IPS DF 4.7 (cell line): Measurements from ENCODE around the gene AAMP.

Experiments
- DNase-seq: peaks from one replicate; pipeline ENCODE4 v3.0.0-alpha.2; 2013; ENCODE audit warnings: low spot score; ENCODE audit errors: extremely low read depth

AAMP gene

GRCh38 chr2:218260166-218260565, 9.8 kb downstream of the AAMP start:
- no peak for DNase-seq

- DNase-seq = no peak
These were observed 10.6 kb downstream of the AAMP start for GRCh38 chr2:218259099-218259961.

GRCh38 chr2:218257390-218257981, 12.5 kb downstream of the AAMP start:
- DNase-seq = peak; percentile 76

GRCh38 chr2:218256612-218257350, 13.2 kb downstream of the AAMP start:
- no peak for DNase-seq

- DNase-seq = no peak
These were observed 14.5 kb downstream of the AAMP start for GRCh38 chr2:218255446-218255845.

GRCh38 chr2:218253232-218253625, 16.7 kb downstream of the AAMP start:
- DNase-seq = no peak

GRCh38 chr2:218252509-218253231, 17.3 kb downstream of the AAMP start:
- no peak for DNase-seq

GRCh38 chr2:218249691-218250090, 20.2 kb downstream of the AAMP start:
- DNase-seq = no peak

- DNase-seq = no peak
These were observed 24.7 kb downstream of the AAMP start for GRCh38 chr2:218245214-218245613.

- no peak for DNase-seq
These were observed 25.3 kb downstream of the AAMP start for GRCh38 chr2:218244665-218245064.

- DNase-seq = no peak
These were observed 25.7 kb downstream of the AAMP start for GRCh38 chr2:218244204-218244603.

- DNase-seq = no peak
These were observed 31.1 kb downstream of the AAMP start for GRCh38 chr2:218238887-218239286.

- DNase-seq = no peak
These were observed 33.1 kb downstream of the AAMP start for GRCh38 chr2:218236829-218237228.

GRCh38 chr2:218235017-218235416, 34.9 kb downstream of the AAMP start:
- no peak for DNase-seq

GRCh38 chr2:218234521-218234920, 35.4 kb downstream of the AAMP start:
- DNase-seq = no peak

- no peak for DNase-seq
These were observed 36.4 kb downstream of the AAMP start for GRCh38 chr2:218233543-218233942.

GRCh38 chr2:218230882-218231281, 39.1 kb downstream of the AAMP start:
- DNase-seq = no peak

- no peak for DNase-seq
These were observed 40.1 kb downstream of the AAMP start for GRCh38 chr2:218229851-218230250.

- DNase-seq = no peak
These were observed 40.7 kb downstream of the AAMP start for GRCh38 chr2:218229239-218229638.

- DNase-seq = no peak
These were observed 41.4 kb downstream of the AAMP start for GRCh38 chr2:218228366-218229090.

- no peak for DNase-seq
These were observed 43.0 kb downstream of the AAMP start for GRCh38 chr2:218226903-218227302.
